ENCODE measurements around the gene AKAP8L.
"Not testable (repeated sequence)": the region's sequence is repeated elsewhere in the genome, so short reads cannot be mapped to it uniquely, and the experiment has no call there.

The AKAP8L gene

DNA sequence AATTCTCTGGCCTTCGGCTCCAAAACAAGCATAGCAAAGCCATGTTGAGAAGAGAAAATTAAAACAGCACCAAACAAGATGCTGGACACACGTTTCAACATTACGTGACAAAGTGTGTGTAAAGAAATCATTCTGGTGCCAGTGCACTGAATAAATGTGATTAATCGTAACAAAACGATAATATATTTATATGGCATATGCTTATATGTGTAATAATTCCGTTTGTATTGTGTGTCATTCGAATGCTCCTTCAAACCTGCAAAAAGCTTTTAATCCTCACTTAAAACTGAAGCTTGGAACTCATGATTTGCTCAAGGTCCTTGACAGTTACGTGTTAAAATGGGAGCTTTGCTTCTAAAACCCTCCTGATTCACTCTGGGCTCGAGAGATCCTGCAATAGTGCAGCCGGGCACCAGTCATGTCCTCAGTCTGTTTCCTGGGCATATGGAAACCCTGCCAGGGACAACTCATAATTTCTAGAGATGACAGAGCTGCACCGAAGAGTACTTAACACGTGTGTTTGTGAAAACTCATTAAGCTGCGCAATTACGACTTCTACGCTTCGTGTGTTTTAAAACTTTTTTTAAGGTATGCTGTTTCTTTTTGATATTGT lies 731 bp upstream of the AKAP8L start:
- Histone ChIP-seq H3K4me1 (ENCODE audit: control insufficient read depth in 1 of 2, insufficient read depth in 1 of 2, low read depth in 1 of 2, low read length in 1 of 2) (peaks cover 22 to 25% of the 10 kb centered on the region in 2 experiments), H3K36me3 (peaks cover 34% of the 10 kb centered on the region), H3K27me3 (no peaks in the 10 kb centered on the region), H3K9me3 (no peaks in the 10 kb centered on the region), H3K27ac (peak overlapping the region; percentile 84), H3K4me3 (ENCODE audit: low read depth in 1 of 2, low read length in 1 of 2) (peak overlapping the region; percentile 97 to 99)
- TF ChIP-seq, protein P1, sequence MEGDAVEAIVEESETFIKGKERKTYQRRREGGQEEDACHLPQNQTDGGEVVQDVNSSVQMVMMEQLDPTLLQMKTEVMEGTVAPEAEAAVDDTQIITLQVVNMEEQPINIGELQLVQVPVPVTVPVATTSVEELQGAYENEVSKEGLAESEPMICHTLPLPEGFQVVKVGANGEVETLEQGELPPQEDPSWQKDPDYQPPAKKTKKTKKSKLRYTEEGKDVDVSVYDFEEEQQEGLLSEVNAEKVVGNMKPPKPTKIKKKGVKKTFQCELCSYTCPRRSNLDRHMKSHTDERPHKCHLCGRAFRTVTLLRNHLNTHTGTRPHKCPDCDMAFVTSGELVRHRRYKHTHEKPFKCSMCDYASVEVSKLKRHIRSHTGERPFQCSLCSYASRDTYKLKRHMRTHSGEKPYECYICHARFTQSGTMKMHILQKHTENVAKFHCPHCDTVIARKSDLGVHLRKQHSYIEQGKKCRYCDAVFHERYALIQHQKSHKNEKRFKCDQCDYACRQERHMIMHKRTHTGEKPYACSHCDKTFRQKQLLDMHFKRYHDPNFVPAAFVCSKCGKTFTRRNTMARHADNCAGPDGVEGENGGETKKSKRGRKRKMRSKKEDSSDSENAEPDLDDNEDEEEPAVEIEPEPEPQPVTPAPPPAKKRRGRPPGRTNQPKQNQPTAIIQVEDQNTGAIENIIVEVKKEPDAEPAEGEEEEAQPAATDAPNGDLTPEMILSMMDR (IDR thresholded peaks at IDR 0.05), result no peak

DNA sequence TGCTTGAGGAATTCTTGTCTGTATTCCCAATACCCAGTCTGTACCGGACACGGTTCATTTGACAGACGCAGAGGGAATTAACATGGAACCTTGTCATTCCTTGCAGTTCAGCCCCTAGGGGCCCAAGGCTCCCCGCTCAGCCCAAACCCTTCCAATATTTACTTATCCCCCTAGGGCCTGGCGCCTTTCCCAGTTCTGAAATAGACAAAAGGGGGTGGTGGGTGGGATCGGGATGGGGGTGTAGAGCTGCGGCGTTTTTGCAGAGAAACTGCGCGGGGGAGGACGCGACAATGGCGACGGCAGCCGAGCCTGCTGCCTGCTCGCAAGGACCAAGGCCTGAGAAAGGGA lies 583 bp downstream of the AKAP8L start:
- Histone ChIP-seq H3K27me3 (no peaks in the 10 kb centered on the region), H3K36me3 (peaks cover 21% of the 10 kb centered on the region), H3K9me3 (no peaks in the 10 kb centered on the region), H3K4me3 (ENCODE audit: low read depth in 1 of 2, low read length in 1 of 2) (peak overlapping the region; percentile 97 to 99), H3K27ac (peak overlapping the region; percentile 84), H3K4me1 (ENCODE audit: control insufficient read depth in 1 of 2, insufficient read depth in 1 of 2, low read depth in 1 of 2, low read length in 1 of 2) (peaks cover 22 to 25% of the 10 kb centered on the region in 2 experiments)
- TF ChIP-seq, protein P1 (IDR thresholded peaks at IDR 0.05), result no peak

DNA sequence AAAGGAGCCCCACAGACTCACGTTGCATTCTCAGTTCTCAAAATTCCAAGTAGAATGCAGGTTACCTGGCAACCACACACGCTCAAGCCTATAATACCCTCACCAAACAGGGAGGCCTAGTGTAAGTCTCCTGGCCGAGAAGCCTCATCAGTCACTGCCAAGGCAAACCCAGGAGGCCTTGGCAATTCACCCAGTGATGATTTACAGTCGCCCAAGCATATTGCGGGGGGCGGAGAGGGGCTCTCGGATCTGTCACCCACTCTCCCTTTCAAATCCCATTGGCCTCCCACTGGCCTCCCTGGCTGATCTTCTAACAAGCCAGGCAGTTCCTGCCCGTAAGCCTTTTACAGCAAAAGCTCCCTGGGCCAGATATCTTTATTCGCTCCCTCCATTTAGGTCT lies 1.1 kb downstream of the AKAP8L start:
- H3K36me3 ChIP-seq, result peaks cover 16% of the 10 kb centered on the region
- H3K4me3 ChIP-seq (ENCODE audit: low read depth in 1 of 2, low read length in 1 of 2), result peak overlapping the region; percentile 97 to 99
- H3K9me3 ChIP-seq, result no peaks in the 10 kb centered on the region
- peaks cover 22 to 25% of the 10 kb centered on the region in 2 experiments for H3K4me1 ChIP-seq (ENCODE audit: control insufficient read depth in 1 of 2, insufficient read depth in 1 of 2, low read depth in 1 of 2, low read length in 1 of 2)
- no peaks in the 10 kb centered on the region for H3K27me3 ChIP-seq
- peak overlapping the region; percentile 84 for H3K27ac ChIP-seq
- TF ChIP-seq, protein P1 (IDR thresholded peaks at IDR 0.05), result no peak

DNA sequence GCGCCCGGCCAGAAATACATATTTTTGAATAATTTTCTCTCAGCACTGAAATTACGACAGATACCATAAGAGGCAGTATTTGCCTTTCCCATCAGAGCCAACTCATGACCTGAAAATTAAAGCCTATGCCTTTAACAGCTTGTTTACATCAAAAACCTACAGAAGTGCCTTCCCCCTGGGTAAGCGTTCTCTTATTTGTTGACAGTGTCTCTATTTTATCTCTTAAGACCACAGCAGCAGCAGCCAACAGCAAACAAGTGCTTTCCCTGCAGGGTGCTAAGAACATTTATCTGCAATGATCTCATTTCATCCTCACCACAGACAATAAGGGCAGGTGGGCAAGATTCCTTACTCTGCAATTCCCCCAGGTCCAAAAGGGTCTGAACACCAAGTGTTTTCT lies 6.0 kb downstream of the AKAP8L start:
- TF ChIP-seq, protein P1 (IDR thresholded peaks at IDR 0.05), result no peak
- no peaks in the 10 kb centered on the region for H3K9me3 ChIP-seq
- H3K4me1 ChIP-seq (ENCODE audit: control insufficient read depth in 1 of 2, insufficient read depth in 1 of 2, low read depth in 1 of 2, low read length in 1 of 2), result peaks cover 10 to 14% of the 10 kb centered on the region in 2 experiments
- peaks cover 28% of the 10 kb centered on the region for H3K36me3 ChIP-seq
- H3K4me3 ChIP-seq (ENCODE audit: low read depth in 1 of 2, low read length in 1 of 2), result no peak overlapping the region
- no peaks in the 10 kb centered on the region for H3K27me3 ChIP-seq
- H3K27ac ChIP-seq, result no peak overlapping the region

DNA sequence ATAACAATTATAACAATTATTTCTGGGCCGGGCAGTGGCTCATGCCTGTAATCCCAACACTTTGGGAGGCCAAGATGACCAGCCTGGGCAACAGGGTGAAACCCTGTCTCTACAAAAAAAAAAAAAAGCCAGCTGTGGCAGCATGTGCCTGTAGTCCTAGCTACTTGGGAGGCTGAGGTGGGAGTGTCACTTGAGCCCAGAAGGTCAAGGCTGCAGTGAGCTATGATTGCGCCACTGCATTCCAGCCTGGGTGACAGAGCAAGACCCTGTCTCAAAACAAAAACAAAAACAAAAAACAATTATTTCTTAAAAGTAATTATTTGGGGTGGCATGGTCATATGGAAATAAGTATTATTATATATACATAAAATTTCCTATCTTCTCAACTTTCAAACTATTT lies 7.4 kb downstream of the AKAP8L start:
- H3K36me3 ChIP-seq, result peaks cover 28% of the 10 kb centered on the region
- not testable (repeated sequence) for H3K9me3 ChIP-seq; H3K27me3 ChIP-seq; H3K4me3 ChIP-seq (ENCODE audit: low read depth in 1 of 2, low read length in 1 of 2); H3K4me1 ChIP-seq (ENCODE audit: control insufficient read depth in 1 of 2, insufficient read depth in 1 of 2, low read depth in 1 of 2, low read length in 1 of 2); H3K27ac ChIP-seq

DNA sequence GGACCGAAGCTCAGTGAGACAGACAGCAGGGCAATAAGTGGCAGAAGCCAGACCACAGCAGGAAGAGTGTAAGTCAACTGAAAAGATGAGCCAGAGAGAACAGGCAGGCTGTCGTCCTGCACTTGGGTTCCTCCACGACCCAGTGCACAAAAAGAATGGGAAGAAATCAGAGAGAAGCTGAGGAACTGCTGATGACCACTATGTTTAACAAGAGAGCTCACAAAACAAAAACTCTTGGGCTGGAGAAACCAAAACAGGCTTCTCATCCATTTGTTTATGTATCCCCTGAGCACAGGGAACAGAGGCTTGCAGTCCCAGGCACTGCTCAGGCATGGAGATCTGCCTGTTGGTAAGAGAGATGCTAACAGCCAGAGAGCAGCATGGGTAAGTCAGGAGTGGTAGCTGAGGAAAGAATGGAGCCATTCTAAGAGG lies 14.0 kb downstream of the AKAP8L start:
- Histone ChIP-seq H3K27ac (no peak overlapping the region), H3K27me3 (no peaks in the 10 kb centered on the region), H3K4me1 (ENCODE audit: control insufficient read depth in 1 of 2, insufficient read depth in 1 of 2, low read depth in 1 of 2, low read length in 1 of 2) (no peaks in the 10 kb centered on the region), H3K4me3 (ENCODE audit: low read depth in 1 of 2, low read length in 1 of 2) (no peak overlapping the region), H3K9me3 (no peaks in the 10 kb centered on the region), H3K36me3 (peaks cover 61% of the 10 kb centered on the region)
- TF ChIP-seq, protein P1 (IDR thresholded peaks at IDR 0.05), result no peak

Data from neutrophil (primary cell).